NCI-H1694 (cell line): Measurements from ENCODE around the gene A4GNT.
"Not testable (repeated sequence)": the region's sequence is repeated elsewhere in the genome, so short reads cannot be mapped to it uniquely, and the experiment has no call there.

Experiments
- DNase-seq: peaks from one replicate; lab custom pipeline; 2025; lab: John Stamatoyannopoulos, UW

The A4GNT gene

GRCh38 chr3:138118612-138119422, 13.4 kb downstream of the A4GNT start:
- DNase-seq: peak; percentile 85

- peak; percentile 66 for DNase-seq
Measured at GRCh38 chr3:138114988-138115971, 16.9 kb downstream of the A4GNT start, which contains the start of gene DZIP1L. TSS of gene DZIP1L (minus strand) at chr3:138115608. CDS start at chr3:138103971, 11,637 bp downstream.

DNA sequence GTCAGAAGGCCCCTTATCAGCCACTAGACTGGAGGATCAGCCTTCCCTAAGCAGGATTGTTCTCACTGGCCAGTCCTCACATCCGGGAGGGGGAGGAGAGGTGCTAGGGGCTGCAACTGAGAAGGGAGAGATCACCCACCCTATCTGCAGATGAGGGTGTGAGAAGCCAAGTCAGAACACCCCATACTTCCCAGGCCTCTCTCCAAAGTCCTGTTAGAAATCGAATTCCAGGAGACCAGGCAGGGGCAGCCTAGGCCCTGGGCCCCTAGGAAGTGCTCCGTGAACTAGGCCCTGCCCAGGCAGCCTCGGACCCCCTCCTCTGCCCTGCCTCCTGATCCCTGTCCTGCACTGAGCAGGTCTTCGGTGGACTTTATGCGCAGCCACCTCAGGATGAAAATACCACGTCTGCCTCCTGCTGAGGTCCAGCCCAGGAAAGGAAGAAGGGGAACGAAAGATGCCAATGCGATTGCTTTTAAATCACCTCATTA, 17.7 kb downstream of the A4GNT start:
- no peak for DNase-seq

GRCh38 chr3:138113326-138113725, 18.9 kb downstream of the A4GNT start:
- DNase-seq: no peak

GRCh38 chr3:138112362-138112761, 19.8 kb downstream of the A4GNT start:
- DNase-seq: no peak

DNA sequence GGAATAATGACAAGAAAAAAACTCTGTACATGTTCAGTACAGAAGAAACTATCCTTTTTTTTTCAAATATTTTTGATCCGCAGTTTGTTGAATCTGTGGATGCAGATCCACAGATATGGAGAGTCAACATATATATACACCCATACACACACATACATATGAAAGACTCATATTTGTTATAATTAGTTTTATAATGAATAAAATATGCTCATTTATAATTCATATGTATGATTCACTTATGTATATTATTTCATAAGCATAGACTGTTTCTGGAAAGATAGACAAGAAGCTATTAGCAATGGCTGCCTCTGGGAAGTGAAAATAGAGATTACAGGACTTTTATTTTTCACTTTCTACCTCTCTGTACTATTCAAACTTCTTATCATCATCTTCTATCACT, 26.6 kb downstream of the A4GNT start:
- DNase-seq: no peak

DNA sequence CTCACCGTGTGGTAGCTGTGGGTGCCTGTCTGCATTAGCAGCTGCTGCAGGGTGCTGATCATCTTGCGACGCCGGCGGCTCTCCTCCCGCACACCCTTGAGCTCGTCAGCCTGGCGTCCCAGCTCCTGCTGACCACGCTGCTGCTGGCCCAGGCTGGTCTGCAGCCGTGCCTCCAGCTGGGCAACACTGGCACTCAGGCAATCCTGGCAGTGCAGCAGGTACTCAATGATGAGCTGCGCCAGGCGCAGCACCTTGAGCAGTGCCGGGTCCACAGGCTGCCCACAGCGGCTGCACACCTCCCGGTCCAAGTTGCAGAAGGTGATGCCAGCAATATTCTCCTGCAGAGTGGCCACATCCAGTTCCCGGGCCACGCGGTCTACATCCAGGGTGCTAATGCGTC, 28.7 kb downstream of the A4GNT start:
- DNase-seq: no peak

GRCh38 chr3:138101351-138101940, 30.7 kb downstream of the A4GNT start:
- DNase-seq: not testable (repeated sequence)

- no peak for DNase-seq
Measured at GRCh38 chr3:138099417-138099816, 32.8 kb downstream of the A4GNT start.

DNA sequence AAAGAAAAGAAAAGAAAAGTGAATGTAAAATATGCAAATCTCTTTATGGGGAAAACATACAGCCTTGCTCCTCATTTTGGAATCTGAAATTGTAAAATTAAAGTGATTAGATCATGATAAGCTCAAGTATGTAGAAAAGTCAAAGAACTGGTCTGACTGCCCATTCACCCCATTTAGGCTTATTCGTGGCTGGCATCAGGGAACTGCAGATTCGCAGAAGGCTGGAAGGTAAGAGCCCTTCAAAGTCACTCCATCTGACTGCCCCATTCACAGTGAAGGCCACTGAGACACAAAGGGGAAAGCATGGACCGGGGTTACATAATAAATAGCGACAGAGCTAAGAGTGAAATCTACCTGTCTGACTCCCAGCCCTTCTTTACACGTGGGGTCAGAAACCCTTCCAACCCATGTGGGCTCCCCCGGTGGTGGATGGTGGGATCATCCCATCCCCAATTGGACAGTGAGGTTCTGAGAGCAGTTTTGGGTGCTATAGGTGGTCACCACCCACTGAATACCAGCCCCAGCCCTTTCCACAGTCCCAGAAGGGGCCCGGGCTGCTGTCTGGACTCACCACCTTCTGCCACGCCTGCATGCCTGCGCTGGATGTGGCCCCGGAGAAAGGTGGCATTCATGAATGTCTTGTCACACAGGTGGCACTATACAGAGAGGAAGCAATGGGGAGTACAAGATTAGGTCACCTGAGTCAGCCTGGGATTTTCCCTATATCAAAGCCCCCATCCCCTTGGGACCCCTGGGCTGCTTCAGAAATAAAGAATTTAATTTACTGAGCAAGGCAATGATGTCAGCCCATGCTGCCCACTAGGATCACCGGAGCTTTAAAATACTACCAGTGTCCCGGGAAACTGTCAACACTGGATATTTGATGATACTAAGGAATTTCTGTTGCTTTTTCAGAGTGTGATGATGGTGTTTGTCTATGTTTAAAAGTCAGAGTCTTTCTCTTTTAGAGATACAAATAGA, 34.7 kb downstream of the A4GNT start:
- DNase-seq: no peak

DNA sequence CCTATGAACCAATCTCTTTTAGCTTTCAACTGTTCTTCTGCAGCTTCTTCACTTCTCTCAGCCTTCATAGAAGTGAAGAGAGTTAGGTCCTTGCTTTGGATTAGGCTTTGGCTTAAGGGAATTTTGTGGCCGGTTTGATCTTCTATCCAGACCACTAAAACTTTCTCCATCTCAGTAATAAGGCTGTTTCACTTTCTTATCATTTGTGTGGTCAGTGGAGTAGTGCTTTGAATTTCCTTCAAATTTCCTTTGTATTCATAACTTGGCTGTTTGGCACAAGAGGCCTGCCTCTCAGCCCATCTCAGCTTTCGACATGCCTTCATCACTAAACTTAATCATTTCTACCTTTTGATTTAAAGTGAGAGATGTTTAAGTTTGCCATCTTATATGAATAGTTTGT, 38.5 kb downstream of the A4GNT start:
- no peak for DNase-seq

DNA sequence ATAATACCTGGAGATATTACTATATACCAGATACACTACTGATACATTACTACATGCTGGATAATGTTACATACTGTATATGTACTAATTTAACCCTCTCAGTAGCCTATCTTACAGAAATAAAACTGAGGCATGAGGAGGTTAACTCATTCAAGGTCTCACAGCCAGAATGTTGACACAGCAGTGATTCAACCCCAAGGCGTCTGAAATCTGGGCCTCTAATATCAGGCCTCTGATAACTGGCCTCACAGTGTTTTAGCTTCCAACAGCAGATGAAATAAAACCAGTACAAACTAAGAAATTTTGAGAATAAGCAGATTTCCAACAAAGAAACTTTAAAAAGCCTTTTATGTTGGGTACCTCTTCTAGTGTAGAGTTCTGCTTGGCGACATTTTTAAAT, 40.2 kb downstream of the A4GNT start:
- no peak for DNase-seq

DNA sequence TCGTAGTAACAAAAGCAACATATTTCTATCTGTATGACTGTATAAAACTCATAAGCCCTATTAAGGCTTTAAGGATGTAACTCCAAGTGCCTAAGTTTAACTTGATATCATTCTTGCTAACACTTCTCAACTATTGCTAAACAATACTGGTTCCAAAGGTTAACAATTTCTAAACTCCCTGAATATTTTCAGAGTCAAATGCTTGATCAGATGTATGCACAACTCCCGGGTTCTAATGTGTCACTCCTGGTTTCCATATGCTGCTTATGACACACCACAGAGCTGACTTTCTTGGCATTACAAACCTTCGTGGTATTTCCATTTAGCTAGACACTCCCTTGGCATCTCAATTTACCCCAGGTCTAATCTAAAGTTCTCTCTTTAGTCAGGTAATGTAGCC, 43.1 kb downstream of the A4GNT start:
- DNase-seq: no peak

DNA sequence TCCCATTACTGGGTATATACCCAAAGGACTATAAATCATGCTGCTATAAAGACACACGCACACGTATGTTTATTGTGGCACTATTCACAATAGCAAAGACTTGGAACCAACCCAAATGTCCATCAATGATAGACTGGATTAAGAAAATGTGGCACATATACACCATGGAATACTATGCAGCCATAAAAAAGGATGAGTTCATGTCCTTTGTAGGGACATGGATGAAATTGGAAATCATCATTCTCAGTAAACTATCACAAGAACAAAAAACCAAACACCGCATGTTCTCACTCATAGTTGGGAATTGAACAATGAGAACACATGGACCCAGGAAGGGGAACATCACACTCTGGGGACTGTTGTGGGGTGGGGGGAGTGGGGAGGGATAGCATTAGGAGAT, 46.4 kb downstream of the A4GNT start:
- not testable (repeated sequence) for DNase-seq

DNA sequence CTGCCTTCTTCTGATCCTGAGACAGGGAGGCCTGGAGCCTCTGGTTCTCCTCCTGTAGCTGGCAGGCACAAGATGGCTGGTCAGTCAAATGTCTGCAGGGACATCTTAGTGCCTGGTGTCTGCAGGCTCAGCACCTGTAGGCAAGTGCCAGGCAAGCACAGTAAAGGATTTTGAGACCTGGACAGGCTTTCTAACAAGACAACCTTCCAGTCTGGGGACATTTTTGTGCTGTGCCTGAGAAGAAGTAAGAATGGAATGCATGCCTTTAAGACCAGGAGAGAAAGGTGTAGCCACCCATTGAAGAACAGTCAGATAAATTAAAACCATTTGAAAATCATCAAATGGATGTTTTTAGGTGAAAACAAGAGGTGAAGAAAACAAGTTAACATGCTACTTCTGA, 48.0 kb downstream of the A4GNT start:
- DNase-seq: no peak

DNA sequence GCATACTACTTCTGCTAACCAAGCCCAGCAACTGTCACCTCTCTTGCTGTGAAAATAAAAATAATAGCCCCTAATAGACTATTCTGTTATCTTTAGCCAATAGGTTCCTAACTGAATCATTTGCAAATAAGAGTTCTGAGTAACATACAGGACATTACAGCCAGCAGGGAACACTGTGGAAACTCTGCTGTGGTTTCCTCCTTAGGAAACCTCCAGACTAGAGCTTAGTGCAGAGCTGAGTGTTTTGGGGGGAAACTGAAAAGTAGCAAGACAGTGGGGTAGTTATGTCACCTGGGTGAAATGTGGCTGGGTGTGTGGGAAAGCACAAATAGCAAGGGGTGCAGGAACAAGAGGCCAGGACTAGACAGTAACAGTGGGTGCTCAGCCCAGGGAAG, 49.2 kb downstream of the A4GNT start:
- no peak for DNase-seq

- no peak for DNase-seq
Measured at GRCh38 chr3:138082085-138082991, 49.9 kb downstream of the A4GNT start.

- DNase-seq: no peak
Measured at GRCh38 chr3:138081371-138082084, 50.7 kb downstream of the A4GNT start.

- no peak for DNase-seq
Measured at GRCh38 chr3:138079901-138080300, 52.3 kb downstream of the A4GNT start.
